A549 (cell line): ENCODE results near the gene EIF4E2.

Source experiments
- FOSL2 ChIP-seq, 2 experiments: fragments of 450-650 bp in 1 of 2; fragments of >200 bp in 1 of 2; sonication (Bioruptor Twin) in 1 of 2; formaldehyde crosslinking; IDR thresholded peaks; 2 replicates each; pipeline versions ENCODE4 v1.5.0 to v1.6.1; 2016 to 2020; ENCODE audit warnings: mild to moderate bottlenecking in 1 of 2, moderate library complexity in 1 of 2
- JUNB ChIP-seq: fragments of >200 bp; sonication (Bioruptor Twin); formaldehyde crosslinking; IDR thresholded peaks from 2 replicates; pipeline ENCODE4 v1.6.1; 2016
- KDM5A ChIP-seq: fragments of 200-600 bp; sonication (generic); IDR thresholded peaks from 2 replicates; pipeline ENCODE4 v1.6.1; 2016; ENCODE audit warnings: antibody characterized with exemption, mild to moderate bottlenecking
- MAZ ChIP-seq: fragments of 150-350 bp; IDR thresholded peaks from 2 replicates; pipeline ENCODE4 v1.6.1; 2014; ENCODE audit warnings: antibody characterized with exemption, low read depth, low read length, borderline replicate concordance
- MYC ChIP-seq: IDR thresholded peaks from 2 replicates; pipeline ENCODE4 v1.6.1; 2012; ENCODE audit warnings: mild to moderate bottlenecking, inconsistent platforms, low read length, improper control_type of control experiment, borderline replicate concordance
- PHF8 ChIP-seq: fragments of 200-600 bp; sonication (generic); IDR thresholded peaks from 2 replicates; pipeline ENCODE4 v1.6.1; 2016; ENCODE audit warnings: low read depth, mild to moderate bottlenecking, antibody characterized with exemption, moderate library complexity, borderline replicate concordance
- POLR2A ChIP-seq: IDR thresholded peaks from 2 replicates; pipeline ENCODE4 v1.6.1; 2012; ENCODE audit warnings: mild to moderate bottlenecking, low read length
- SMC3 ChIP-seq: fragments of >200 bp; sonication (Bioruptor Twin); formaldehyde crosslinking; IDR thresholded peaks from 3 replicates; pipeline ENCODE4 v1.6.1; 2018; ENCODE audit warnings: inconsistent platforms
- TFCP2L1 ChIP-seq: fragments of 250-450 bp; sonication (Bioruptor Pico); IDR thresholded peaks from 2 replicates; pipeline ENCODE4 v1.5.0; 2021; ENCODE audit warnings: mild to moderate bottlenecking
- ZNF302 ChIP-seq: fragments of 250-450 bp; sonication (Bioruptor Pico); IDR thresholded peaks from 2 replicates; pipeline ENCODE4 v1.9.0; 2021; ENCODE audit warnings: inconsistent platforms, mild to moderate bottlenecking, moderate library complexity
- TF ChIP-seq, protein P1 (sequence below): fragments of >200 bp; sonication (Bioruptor Twin); formaldehyde crosslinking; IDR thresholded peaks from 3 replicates; pipeline ENCODE4 v1.5.1; 2016
- TF ChIP-seq, protein P2 (sequence below): IDR thresholded peaks from 2 replicates; pipeline ENCODE4 v1.6.1; 2012

DNA sequence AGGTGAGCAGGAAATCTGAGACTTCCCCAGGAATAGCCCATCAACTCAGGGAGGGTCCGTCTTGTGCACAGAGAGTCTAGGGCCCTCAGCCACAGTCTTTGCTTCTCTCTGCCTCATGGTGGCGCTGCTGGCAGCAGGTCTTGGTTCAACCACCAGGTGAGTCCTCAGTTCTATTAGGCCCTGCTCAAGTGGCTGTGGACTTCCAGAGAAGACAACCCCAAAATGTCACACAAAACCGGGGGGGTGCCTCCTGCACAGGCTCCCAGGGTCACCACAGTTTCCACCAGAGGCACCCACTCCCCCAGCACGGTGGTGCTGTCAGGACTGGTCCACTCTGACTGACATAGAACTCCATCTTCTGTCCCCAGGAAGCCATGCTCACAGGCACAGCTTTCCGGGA lies 13.4 kb upstream of the EIF4E2 start:
- no peak for TF ChIP-seq ZNF302 (CRISPR knock-in tag)
- TF ChIP-seq, protein P1, sequence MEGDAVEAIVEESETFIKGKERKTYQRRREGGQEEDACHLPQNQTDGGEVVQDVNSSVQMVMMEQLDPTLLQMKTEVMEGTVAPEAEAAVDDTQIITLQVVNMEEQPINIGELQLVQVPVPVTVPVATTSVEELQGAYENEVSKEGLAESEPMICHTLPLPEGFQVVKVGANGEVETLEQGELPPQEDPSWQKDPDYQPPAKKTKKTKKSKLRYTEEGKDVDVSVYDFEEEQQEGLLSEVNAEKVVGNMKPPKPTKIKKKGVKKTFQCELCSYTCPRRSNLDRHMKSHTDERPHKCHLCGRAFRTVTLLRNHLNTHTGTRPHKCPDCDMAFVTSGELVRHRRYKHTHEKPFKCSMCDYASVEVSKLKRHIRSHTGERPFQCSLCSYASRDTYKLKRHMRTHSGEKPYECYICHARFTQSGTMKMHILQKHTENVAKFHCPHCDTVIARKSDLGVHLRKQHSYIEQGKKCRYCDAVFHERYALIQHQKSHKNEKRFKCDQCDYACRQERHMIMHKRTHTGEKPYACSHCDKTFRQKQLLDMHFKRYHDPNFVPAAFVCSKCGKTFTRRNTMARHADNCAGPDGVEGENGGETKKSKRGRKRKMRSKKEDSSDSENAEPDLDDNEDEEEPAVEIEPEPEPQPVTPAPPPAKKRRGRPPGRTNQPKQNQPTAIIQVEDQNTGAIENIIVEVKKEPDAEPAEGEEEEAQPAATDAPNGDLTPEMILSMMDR, result peak; percentile 7; the same call in 1 of the 3 replicates
- TF ChIP-seq JUNB, result no peak
- no peak for TF ChIP-seq TFCP2L1 (CRISPR knock-in tag)
- TF ChIP-seq PHF8, result no peak
- no peak for TF ChIP-seq FOSL2 (IDR thresholded peaks at IDR 0.05)
- no peak for TF ChIP-seq FOSL2 (CRISPR knock-in tag; IDR thresholded peaks at IDR 0.05)
- TF ChIP-seq MYC, result no peak
- no peak for TF ChIP-seq KDM5A
- TF ChIP-seq MAZ, result no peak
- TF ChIP-seq SMC3, result no peak
- no peak for TF ChIP-seq POLR2A
- TF ChIP-seq, protein P2, sequence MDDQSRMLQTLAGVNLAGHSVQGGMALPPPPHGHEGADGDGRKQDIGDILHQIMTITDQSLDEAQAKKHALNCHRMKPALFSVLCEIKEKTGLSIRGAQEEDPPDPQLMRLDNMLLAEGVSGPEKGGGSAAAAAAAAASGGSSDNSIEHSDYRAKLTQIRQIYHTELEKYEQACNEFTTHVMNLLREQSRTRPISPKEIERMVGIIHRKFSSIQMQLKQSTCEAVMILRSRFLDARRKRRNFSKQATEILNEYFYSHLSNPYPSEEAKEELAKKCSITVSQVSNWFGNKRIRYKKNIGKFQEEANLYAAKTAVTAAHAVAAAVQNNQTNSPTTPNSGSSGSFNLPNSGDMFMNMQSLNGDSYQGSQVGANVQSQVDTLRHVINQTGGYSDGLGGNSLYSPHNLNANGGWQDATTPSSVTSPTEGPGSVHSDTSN, result no peak
